HepG2 (cell line): ENCODE results near the gene CCDC158. TPM values are rescaled to one million over a fixed set of nuclear protein-coding genes. Genes with fewer than 3 reads are reported as not detected.

Source experiments
- ATAD3A ChIP-seq: sonication (generic); formaldehyde crosslinking; IDR thresholded peaks from 2 replicates; pipeline ENCODE4 v1.4.0; 2020; ENCODE audit warnings: missing genetic modification reagents
- EHMT2 ChIP-seq: fragments of 200-600 bp; sonication (generic); IDR thresholded peaks from 2 replicates; pipeline ENCODE4 v1.7.0; 2017; ENCODE audit warnings: antibody characterized with exemption, low read depth, low read length, borderline replicate concordance
- FOXJ3 ChIP-seq: sonication (generic); formaldehyde crosslinking; IDR thresholded peaks from 2 replicates; pipeline ENCODE4 v1.4.0; 2020; ENCODE audit warnings: missing genetic modification reagents, mild to moderate bottlenecking, borderline replicate concordance
- GPN1 ChIP-seq: sonication (generic); formaldehyde crosslinking; IDR thresholded peaks from 2 replicates; pipeline ENCODE4 v1.5.1; 2020; ENCODE audit warnings: missing genetic modification reagents, borderline replicate concordance
- GTF2F1 ChIP-seq: fragments of 150-350 bp; IDR thresholded peaks from 2 replicates; pipeline ENCODE4 v1.6.1; 2014; ENCODE audit warnings: low read length
- HBP1 ChIP-seq: IDR thresholded peaks from 2 replicates; pipeline ENCODE4 v1.6.1; 2016; ENCODE audit warnings: low read depth, control low read depth
- HNRNPK ChIP-seq: fragments of 200-400 bp; formaldehyde crosslinking; IDR thresholded peaks from 2 replicates; pipeline ENCODE4 v1.6.1; 2018; ENCODE audit warnings: low read length, low read depth, moderate library complexity, mild to moderate bottlenecking; ENCODE audit not compliant: poor library complexity, severe bottlenecking
- MXI1 ChIP-seq: IDR thresholded peaks from 3 replicates; pipeline ENCODE4 v1.6.1; 2012; ENCODE audit warnings: low read depth, low read length, inconsistent platforms, borderline replicate concordance
- MYPOP ChIP-seq: sonication (generic); formaldehyde crosslinking; IDR thresholded peaks from 2 replicates; pipeline ENCODE4 v1.8.1; 2023; ENCODE audit warnings: mild to moderate bottlenecking, moderate library complexity, missing genetic modification reagents
- NRL ChIP-seq: sonication (generic); formaldehyde crosslinking; IDR thresholded peaks from 2 replicates; pipeline ENCODE4 v1.5.0; 2020; ENCODE audit warnings: missing genetic modification reagents, mild to moderate bottlenecking, moderate library complexity, borderline replicate concordance
- PCBP1 ChIP-seq: fragments of 200-400 bp; formaldehyde crosslinking; IDR thresholded peaks from 2 replicates; pipeline ENCODE4 v1.6.1; 2017; ENCODE audit warnings: mild to moderate bottlenecking, low read depth, low read length, borderline replicate concordance
- PTBP1 ChIP-seq: fragments of 200-400 bp; formaldehyde crosslinking; IDR thresholded peaks from 2 replicates; pipeline ENCODE4 v1.6.1; 2018; ENCODE audit warnings: low read length, low read depth; ENCODE audit not compliant: poor library complexity, severe bottlenecking
- REL ChIP-seq: sonication (generic); formaldehyde crosslinking; conservative IDR thresholded peaks from 2 replicates; pipeline ENCODE4 v1.8.0; 2022; ENCODE audit warnings: mild to moderate bottlenecking, missing genetic modification reagents, moderate library complexity
- RFXAP ChIP-seq: sonication (generic); formaldehyde crosslinking; IDR thresholded peaks from 2 replicates; pipeline ENCODE4 v1.4.0; 2020; ENCODE audit warnings: missing genetic modification reagents, borderline replicate concordance
- SOX6 ChIP-seq, 2 experiments: fragments of 450-650 bp in 1 of 2; sonication (generic) in 1 of 2; formaldehyde crosslinking in 1 of 2; IDR thresholded peaks; 2 replicates each; pipeline versions ENCODE4 v1.4.0 to v1.6.1; 2017 to 2020; ENCODE audit warnings: antibody characterized with exemption in 1 of 2, mild to moderate bottlenecking in 1 of 2, missing genetic modification reagents in 1 of 2
- ZC3H13 ChIP-seq: sonication (generic); formaldehyde crosslinking; IDR thresholded peaks from 2 replicates; pipeline ENCODE4 v1.8.1; 2023; ENCODE audit warnings: mild to moderate bottlenecking, missing genetic modification reagents, moderate library complexity
- ZFP62 ChIP-seq: sonication (generic); formaldehyde crosslinking; IDR thresholded peaks from 2 replicates; pipeline ENCODE4 v1.4.0; 2020; ENCODE audit warnings: missing genetic modification reagents
- ZMAT3 ChIP-seq: sonication (generic); formaldehyde crosslinking; conservative IDR thresholded peaks from 2 replicates; pipeline ENCODE4 v1.7.0; 2021; ENCODE audit warnings: missing genetic modification reagents
- ZNF143 ChIP-seq: sonication (generic); formaldehyde crosslinking; IDR thresholded peaks from 2 replicates; pipeline ENCODE4 v1.4.0; 2020; ENCODE audit warnings: missing genetic modification reagents
- ZNF292 ChIP-seq: sonication (generic); formaldehyde crosslinking; IDR thresholded peaks from 2 replicates; pipeline ENCODE4 v1.8.1; 2022; ENCODE audit warnings: mild to moderate bottlenecking, low read depth, missing genetic modification reagents, borderline replicate concordance
- ZNF558 ChIP-seq: sonication (generic); formaldehyde crosslinking; IDR thresholded peaks from 2 replicates; pipeline ENCODE4 v1.9.0; 2022; ENCODE audit warnings: mild to moderate bottlenecking, missing genetic modification reagents, borderline replicate concordance
- ZNF605 ChIP-seq: sonication (generic); formaldehyde crosslinking; IDR thresholded peaks from 2 replicates; pipeline ENCODE4 v1.8.0; 2022; ENCODE audit warnings: mild to moderate bottlenecking, missing genetic modification reagents
- ZNF776 ChIP-seq: sonication (generic); formaldehyde crosslinking; IDR thresholded peaks from 2 replicates; pipeline ENCODE4 v1.4.0; 2020; ENCODE audit warnings: mild to moderate bottlenecking, missing genetic modification reagents
- polyA plus RNA-seq, 8 experiments: library from polyadenylated mRNA; depleted of rRNA in 3 of 8; stranded (reverse) in 7 of 8; unstranded in 1 of 8; fragments of >200 nt; fragmentation: Illumina TruSeq in 4 of 8; extraction: Trizol in 4 of 8; gene quantifications; 2 replicates each; pipeline versions ENCODE4 v1.2.1 to v1.2.3, GENCODE V29; 2011 to 2016; ENCODE audit warnings: low read depth in 4 of 8, missing spikeins in 1 of 8, mixed read lengths in 1 of 8; ENCODE audit not compliant: insufficient read depth in 1 of 8
- total RNA-seq, 5 experiments: library from RNA; depleted of rRNA; stranded (reverse); fragments of >200 nt; fragmentation: Illumina TruSeq; extraction: Trizol; gene quantifications; 2 replicates each; pipeline ENCODE4 v1.2.3, GENCODE V29; 2016; ENCODE audit warnings: low read depth in 1 of 5
- TF ChIP-seq, protein P1 (sequence below): sonication (generic); formaldehyde crosslinking; IDR thresholded peaks from 2 replicates; pipeline ENCODE4 v1.5.0; 2020; ENCODE audit warnings: mild to moderate bottlenecking, missing genetic modification reagents
- TF ChIP-seq, protein P2 (sequence below): IDR thresholded peaks from 2 replicates; pipeline ENCODE4 v1.6.1; 2016; ENCODE audit warnings: low read depth

Gene CCDC158
- total and polyA plus RNA-seq, 2 of the 13 experiments (the other 11 are each of a cell fraction or from before 2014, with no cell fraction given): not detected

- TF ChIP-seq MYPOP (CRISPR knock-in tag) (no peak), ZFP62 (CRISPR knock-in tag) (no peak), EHMT2 (peak; percentile 22; the same call in 1 of the 2 replicates), GPN1 (CRISPR knock-in tag) (no peak), MXI1 (peak; percentile 56; the same call in 1 of the 3 replicates), FOXJ3 (CRISPR knock-in tag) (no peak), ZNF558 (CRISPR knock-in tag) (no peak), PCBP1 (no peak), RFXAP (CRISPR knock-in tag) (no peak), GTF2F1 (no peak), ZMAT3 (CRISPR knock-in tag) (no peak), ATAD3A (CRISPR knock-in tag) (no peak), SOX6 (IDR thresholded peaks at IDR 0.05) (no peak), SOX6 (CRISPR knock-in tag; IDR thresholded peaks at IDR 0.05) (peak; percentile 55; the same call in 1 of the 2 replicates), HBP1 (0 out of 2 replicates have a peak, but pooled peaks have one; percentile 65), ZNF605 (CRISPR knock-in tag) (no peak), ZC3H13 (CRISPR knock-in tag) (no peak), PTBP1 (no peak), ZNF776 (no peak), NRL (no peak), ZNF292 (CRISPR knock-in tag) (peak; percentile 55; the same call in 1 of the 2 replicates), REL (CRISPR knock-in tag) (no peak), HNRNPK (no peak), ZNF143 (no peak)
- TF ChIP-seq, protein P1, sequence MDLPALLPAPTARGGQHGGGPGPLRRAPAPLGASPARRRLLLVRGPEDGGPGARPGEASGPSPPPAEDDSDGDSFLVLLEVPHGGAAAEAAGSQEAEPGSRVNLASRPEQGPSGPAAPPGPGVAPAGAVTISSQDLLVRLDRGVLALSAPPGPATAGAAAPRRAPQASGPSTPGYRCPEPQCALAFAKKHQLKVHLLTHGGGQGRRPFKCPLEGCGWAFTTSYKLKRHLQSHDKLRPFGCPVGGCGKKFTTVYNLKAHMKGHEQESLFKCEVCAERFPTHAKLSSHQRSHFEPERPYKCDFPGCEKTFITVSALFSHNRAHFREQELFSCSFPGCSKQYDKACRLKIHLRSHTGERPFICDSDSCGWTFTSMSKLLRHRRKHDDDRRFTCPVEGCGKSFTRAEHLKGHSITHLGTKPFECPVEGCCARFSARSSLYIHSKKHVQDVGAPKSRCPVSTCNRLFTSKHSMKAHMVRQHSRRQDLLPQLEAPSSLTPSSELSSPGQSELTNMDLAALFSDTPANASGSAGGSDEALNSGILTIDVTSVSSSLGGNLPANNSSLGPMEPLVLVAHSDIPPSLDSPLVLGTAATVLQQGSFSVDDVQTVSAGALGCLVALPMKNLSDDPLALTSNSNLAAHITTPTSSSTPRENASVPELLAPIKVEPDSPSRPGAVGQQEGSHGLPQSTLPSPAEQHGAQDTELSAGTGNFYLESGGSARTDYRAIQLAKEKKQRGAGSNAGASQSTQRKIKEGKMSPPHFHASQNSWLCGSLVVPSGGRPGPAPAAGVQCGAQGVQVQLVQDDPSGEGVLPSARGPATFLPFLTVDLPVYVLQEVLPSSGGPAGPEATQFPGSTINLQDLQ (CRISPR knock-in tag): no peak
- TF ChIP-seq, protein P2, sequence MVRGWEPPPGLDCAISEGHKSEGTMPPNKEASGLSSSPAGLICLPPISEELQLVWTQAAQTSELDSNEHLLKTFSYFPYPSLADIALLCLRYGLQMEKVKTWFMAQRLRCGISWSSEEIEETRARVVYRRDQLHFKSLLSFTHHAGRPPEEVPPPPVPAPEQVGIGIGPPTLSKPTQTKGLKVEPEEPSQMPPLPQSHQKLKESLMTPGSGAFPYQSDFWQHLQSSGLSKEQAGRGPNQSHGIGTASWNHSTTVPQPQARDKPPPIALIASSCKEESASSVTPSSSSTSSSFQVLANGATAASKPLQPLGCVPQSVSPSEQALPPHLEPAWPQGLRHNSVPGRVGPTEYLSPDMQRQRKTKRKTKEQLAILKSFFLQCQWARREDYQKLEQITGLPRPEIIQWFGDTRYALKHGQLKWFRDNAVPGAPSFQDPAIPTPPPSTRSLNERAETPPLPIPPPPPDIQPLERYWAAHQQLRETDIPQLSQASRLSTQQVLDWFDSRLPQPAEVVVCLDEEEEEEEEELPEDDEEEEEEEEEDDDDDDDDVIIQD (CRISPR knock-in tag): peak; percentile 73; the same call in 1 of the 2 replicates
Observed at GRCh38 chr4:76308548-76308947, 112.4 kb downstream of the CCDC158 start (continued).
